GM21390 (cell line): ENCODE measurements around the gene PNMA6E.

Experiments
- ATAC-seq: cut with Tn5 transposase; IDR thresholded peaks from one replicate; pipeline ENCODE4 v1.9.1; 2021; ENCODE audit not compliant: unreplicated experiment

The PNMA6E gene

DNA sequence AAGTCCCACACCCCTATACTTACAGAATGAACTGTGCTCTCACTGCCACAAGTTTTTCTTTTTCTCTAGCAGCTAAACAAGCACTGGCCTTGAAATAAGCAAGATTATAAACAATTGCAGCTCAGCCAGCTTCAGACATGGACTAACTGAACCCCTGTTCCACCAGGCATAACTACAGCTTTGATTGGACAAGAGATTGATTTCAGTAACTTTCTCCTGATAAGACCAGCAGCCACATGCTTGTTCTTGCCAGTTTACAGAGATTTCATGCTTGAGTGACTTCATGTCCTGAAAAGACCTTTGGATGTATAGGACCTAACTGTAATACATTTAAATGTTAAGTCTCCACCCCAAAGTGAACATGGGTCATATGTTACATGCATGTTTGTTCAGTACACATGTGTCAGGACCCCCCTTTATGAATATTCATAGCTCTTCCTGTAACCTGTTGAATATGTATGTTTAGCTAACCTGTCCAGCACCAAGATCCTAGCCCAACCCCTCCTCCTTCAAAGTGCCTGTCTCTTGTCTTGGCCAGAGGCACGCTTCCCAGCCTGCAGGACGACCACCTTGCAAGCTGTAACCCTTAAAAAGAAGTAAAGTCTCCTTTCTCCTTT is 39.3 kb downstream of the PNMA6E start:
- ATAC-seq: no peak

- no peak for ATAC-seq
These were observed 43.3 kb downstream of the PNMA6E start for GRCh38 chrX:153357877-153358276.

GRCh38 chrX:153353416-153353815 is 47.7 kb downstream of the PNMA6E start:
- no peak for ATAC-seq

GRCh38 chrX:153352858-153353257 is 48.3 kb downstream of the PNMA6E start:
- no peak for ATAC-seq

GRCh38 chrX:153351981-153352380 is 49.2 kb downstream of the PNMA6E start:
- ATAC-seq: no peak

GRCh38 chrX:153349952-153350351 is 51.2 kb downstream of the PNMA6E start:
- no peak for ATAC-seq

DNA sequence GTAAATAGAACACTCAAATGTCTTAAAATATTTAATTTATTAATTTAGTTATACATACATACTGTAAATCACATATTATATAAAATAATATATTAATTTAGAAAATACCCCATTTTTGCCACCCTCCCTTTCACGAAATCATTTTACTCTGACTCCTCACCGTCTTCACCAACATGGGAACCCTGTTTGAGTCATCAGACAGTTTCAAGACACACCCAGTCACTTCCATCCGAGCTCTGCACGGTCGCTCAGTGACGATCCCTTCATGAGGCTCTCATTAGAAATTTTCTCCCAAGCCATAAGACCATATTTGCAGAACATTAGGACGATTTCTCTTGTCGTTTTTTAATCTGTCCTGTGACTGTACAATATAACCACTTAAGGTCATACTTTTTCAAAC is 52.7 kb downstream of the PNMA6E start:
- ATAC-seq: no peak

- no peak for ATAC-seq
These were observed 53.6 kb downstream of the PNMA6E start for GRCh38 chrX:153347530-153347929.
